HL-60 (cell line): ENCODE measurements around the gene KIAA0319L.

Experiments
- GABPA ChIP-seq: IDR thresholded peaks from 2 replicates; pipeline ENCODE4 v1.6.1; 2012; ENCODE audit warnings: low read depth
- POLR2AphosphoS5 ChIP-seq: IDR thresholded peaks from 2 replicates; pipeline ENCODE4 v1.6.1; 2012; ENCODE audit warnings: low read depth
- SPI1 ChIP-seq: IDR thresholded peaks from 2 replicates; pipeline ENCODE4 v1.6.1; 2012; ENCODE audit warnings: low read depth, mild to moderate bottlenecking, borderline replicate concordance
- TF ChIP-seq, protein P1 (sequence below): IDR thresholded peaks from one replicate; pipeline ENCODE4 v1.5.1; 2011; ENCODE audit warnings: low read length, control low read depth, inconsistent platforms; ENCODE audit not compliant: insufficient read depth
- TF ChIP-seq, protein P2 (sequence below): IDR thresholded peaks from 2 replicates; pipeline ENCODE4 v1.6.1; 2012; ENCODE audit warnings: low read depth; ENCODE audit not compliant: insufficient replicate concordance

DNA sequence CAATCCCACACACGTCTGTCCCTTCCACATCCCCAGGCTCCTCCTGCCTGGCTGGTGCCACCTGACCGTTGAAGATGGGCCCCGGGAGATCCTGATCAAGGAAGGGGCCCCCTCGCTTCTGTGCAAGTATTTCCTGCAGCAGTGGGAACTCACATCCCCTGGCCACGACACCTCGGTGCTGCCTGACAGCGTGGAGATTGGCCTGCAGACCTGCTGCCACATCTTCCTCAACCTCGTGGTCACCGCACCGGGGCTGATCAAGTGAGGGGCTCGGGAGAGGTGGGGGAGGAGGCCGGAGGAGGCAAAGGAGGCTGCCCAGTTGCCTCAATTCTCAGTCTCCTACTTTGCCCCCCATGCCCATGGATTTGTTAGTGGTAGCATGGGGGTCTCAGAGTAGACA is 6.0 kb upstream of the KIAA0319L start:
- TF ChIP-seq, protein P1, sequence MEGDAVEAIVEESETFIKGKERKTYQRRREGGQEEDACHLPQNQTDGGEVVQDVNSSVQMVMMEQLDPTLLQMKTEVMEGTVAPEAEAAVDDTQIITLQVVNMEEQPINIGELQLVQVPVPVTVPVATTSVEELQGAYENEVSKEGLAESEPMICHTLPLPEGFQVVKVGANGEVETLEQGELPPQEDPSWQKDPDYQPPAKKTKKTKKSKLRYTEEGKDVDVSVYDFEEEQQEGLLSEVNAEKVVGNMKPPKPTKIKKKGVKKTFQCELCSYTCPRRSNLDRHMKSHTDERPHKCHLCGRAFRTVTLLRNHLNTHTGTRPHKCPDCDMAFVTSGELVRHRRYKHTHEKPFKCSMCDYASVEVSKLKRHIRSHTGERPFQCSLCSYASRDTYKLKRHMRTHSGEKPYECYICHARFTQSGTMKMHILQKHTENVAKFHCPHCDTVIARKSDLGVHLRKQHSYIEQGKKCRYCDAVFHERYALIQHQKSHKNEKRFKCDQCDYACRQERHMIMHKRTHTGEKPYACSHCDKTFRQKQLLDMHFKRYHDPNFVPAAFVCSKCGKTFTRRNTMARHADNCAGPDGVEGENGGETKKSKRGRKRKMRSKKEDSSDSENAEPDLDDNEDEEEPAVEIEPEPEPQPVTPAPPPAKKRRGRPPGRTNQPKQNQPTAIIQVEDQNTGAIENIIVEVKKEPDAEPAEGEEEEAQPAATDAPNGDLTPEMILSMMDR = no peak
- TF ChIP-seq POLR2AphosphoS5 (no peak), GABPA (no peak), SPI1 (no peak)
- TF ChIP-seq, protein P2, sequence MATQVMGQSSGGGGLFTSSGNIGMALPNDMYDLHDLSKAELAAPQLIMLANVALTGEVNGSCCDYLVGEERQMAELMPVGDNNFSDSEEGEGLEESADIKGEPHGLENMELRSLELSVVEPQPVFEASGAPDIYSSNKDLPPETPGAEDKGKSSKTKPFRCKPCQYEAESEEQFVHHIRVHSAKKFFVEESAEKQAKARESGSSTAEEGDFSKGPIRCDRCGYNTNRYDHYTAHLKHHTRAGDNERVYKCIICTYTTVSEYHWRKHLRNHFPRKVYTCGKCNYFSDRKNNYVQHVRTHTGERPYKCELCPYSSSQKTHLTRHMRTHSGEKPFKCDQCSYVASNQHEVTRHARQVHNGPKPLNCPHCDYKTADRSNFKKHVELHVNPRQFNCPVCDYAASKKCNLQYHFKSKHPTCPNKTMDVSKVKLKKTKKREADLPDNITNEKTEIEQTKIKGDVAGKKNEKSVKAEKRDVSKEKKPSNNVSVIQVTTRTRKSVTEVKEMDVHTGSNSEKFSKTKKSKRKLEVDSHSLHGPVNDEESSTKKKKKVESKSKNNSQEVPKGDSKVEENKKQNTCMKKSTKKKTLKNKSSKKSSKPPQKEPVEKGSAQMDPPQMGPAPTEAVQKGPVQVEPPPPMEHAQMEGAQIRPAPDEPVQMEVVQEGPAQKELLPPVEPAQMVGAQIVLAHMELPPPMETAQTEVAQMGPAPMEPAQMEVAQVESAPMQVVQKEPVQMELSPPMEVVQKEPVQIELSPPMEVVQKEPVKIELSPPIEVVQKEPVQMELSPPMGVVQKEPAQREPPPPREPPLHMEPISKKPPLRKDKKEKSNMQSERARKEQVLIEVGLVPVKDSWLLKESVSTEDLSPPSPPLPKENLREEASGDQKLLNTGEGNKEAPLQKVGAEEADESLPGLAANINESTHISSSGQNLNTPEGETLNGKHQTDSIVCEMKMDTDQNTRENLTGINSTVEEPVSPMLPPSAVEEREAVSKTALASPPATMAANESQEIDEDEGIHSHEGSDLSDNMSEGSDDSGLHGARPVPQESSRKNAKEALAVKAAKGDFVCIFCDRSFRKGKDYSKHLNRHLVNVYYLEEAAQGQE = no peak
